ENCODE data around the gene ACOX1.

- TF ChIP-seq POLR2A (IDR thresholded peaks at IDR 0.05): no peak
- TF ChIP-seq POLR2AphosphoS5 (IDR thresholded peaks at IDR 0.05): no peak
- TF ChIP-seq CTCF (IDR thresholded peaks at IDR 0.05): no peak
Observed at GRCh38 chr17:75910699-75911098, 68.3 kb downstream of the ACOX1 start.

Measured in upper lobe of left lung (tissue), 4 donors.